Measurements from ENCODE around the gene VSIG10L. TPM values are rescaled to one million over a fixed set of nuclear protein-coding genes. Genes with fewer than 3 reads are reported as not detected.

VSIG10L gene
- total RNA-seq, 1 experiment from 2014 or later = 1.2 TPM

Other genes with a start within 250 kb of the VSIG10L start
- 13.8 and 13.9 TPM in 2 replicates for gene CTU1, start 233.7 kb downstream of the VSIG10L start, total RNA-seq (2014; rRNA removed)
- not detected in 2 replicates for gene SIGLEC9, start 217.2 kb downstream of the VSIG10L start, total RNA-seq (2014; rRNA removed)
- gene SIGLEC7, start 199.8 kb downstream of the VSIG10L start, total RNA-seq (2014; rRNA removed) = not detected in 2 replicates
- gene CD33, start 117.1 kb downstream of the VSIG10L start, total RNA-seq (2014; rRNA removed) = 0.11 and 1.3 TPM in 2 replicates
- not detected in 2 replicates for gene SIGLECL1, start 91.1 kb downstream of the VSIG10L start, total RNA-seq (2014; rRNA removed)
- gene IGLON5, start 30.5 kb downstream of the VSIG10L start, total RNA-seq (2014; rRNA removed) = not detected in 2 replicates
- gene ETFB, start 24.2 kb upstream of the VSIG10L start, total RNA-seq (2014; rRNA removed) = 93.4 and 100 TPM in 2 replicates
- gene CLDND2, start 26.9 kb upstream of the VSIG10L start, total RNA-seq (2014; rRNA removed) = not detected in 2 replicates
- not detected in 2 replicates for gene NKG7, start 30.5 kb upstream of the VSIG10L start, total RNA-seq (2014; rRNA removed)
- not detected in 2 replicates for gene LIM2, start 45.8 kb upstream of the VSIG10L start, total RNA-seq (2014; rRNA removed)
- gene C19orf84, start 48.5 kb upstream of the VSIG10L start, total RNA-seq (2014; rRNA removed) = not detected in 2 replicates
- not detected in 2 replicates for gene SIGLEC10, start 75.5 kb upstream of the VSIG10L start, total RNA-seq (2014; rRNA removed)
- not detected in 2 replicates for gene SIGLEC8, start 116.3 kb upstream of the VSIG10L start, total RNA-seq (2014; rRNA removed)
- not detected in 2 replicates for gene CEACAM18, start 136.4 kb upstream of the VSIG10L start, total RNA-seq (2014; rRNA removed)
- not detected in 2 replicates for gene SIGLEC12, start 159.7 kb upstream of the VSIG10L start, total RNA-seq (2014; rRNA removed)
- not detected in 2 replicates for gene SIGLEC6, start 189.5 kb upstream of the VSIG10L start, total RNA-seq (2014; rRNA removed)
- gene ZNF175, start 229.1 kb upstream of the VSIG10L start, total RNA-seq (2014; rRNA removed) = 2.9 and 4.0 TPM in 2 replicates